ENCODE results near the gene BPHL. TPM values are rescaled to one million over a fixed set of nuclear protein-coding genes. Genes with fewer than 3 reads are reported as not detected.
"Not testable (repeated sequence)": the region's sequence is repeated elsewhere in the genome, so short reads cannot be mapped to it uniquely, and the experiment has no call there.

BPHL gene
- total RNA-seq, 1 donor = 14.8 TPM

- DNase-seq (ENCODE audit: low read depth) = no peak
- no peak for TF ChIP-seq CTCF (IDR thresholded peaks at IDR 0.05; ENCODE audit: insufficient read depth, low read length)
Measured at GRCh38 chr6:3175715-3176402, 57.3 kb downstream of the BPHL start.

GRCh38 chr6:3176562-3177355 lies 58.2 kb downstream of the BPHL start:
- DNase-seq (ENCODE audit: low read depth) = peak; percentile 86
- no peak for TF ChIP-seq CTCF (IDR thresholded peaks at IDR 0.05; ENCODE audit: insufficient read depth, low read length)
- no peak overlapping the region for H3K4me3 ChIP-seq (ENCODE audit: low read depth, low read length)

More at GRCh38 chr6:3175715-3176402, 57.3 kb downstream of the BPHL start:
- no peak overlapping the region for H3K4me3 ChIP-seq (ENCODE audit: low read depth, low read length)

- not testable (repeated sequence) for H3K4me3 ChIP-seq (ENCODE audit: low read depth, low read length); DNase-seq (ENCODE audit: low read depth)
Measured at GRCh38 chr6:3178666-3179065, 60.2 kb downstream of the BPHL start.

GRCh38 chr6:3179945-3180344 lies 61.4 kb downstream of the BPHL start:
- DNase-seq (ENCODE audit: low read depth) = not testable (repeated sequence)
- peak overlapping the region; percentile 55 for H3K4me3 ChIP-seq (ENCODE audit: low read depth, low read length)

- no peak for DNase-seq (ENCODE audit: low read depth)
- H3K4me3 ChIP-seq (ENCODE audit: low read depth, low read length) = no peak overlapping the region
- TF ChIP-seq CTCF (IDR thresholded peaks at IDR 0.05; ENCODE audit: insufficient read depth, low read length) = no peak
Measured at GRCh38 chr6:3181105-3181504, 62.6 kb downstream of the BPHL start.

GRCh38 chr6:3183066-3183465 lies 64.6 kb downstream of the BPHL start:
- no peak overlapping the region for H3K4me3 ChIP-seq (ENCODE audit: low read depth, low read length)
- no peak for DNase-seq (ENCODE audit: low read depth)
- TF ChIP-seq CTCF (IDR thresholded peaks at IDR 0.05; ENCODE audit: insufficient read depth, low read length) = no peak

GRCh38 chr6:3186974-3187382 lies 68.5 kb downstream of the BPHL start:
- no peak overlapping the region for H3K4me3 ChIP-seq (ENCODE audit: low read depth, low read length)
- TF ChIP-seq CTCF (IDR thresholded peaks at IDR 0.05; ENCODE audit: insufficient read depth, low read length) = no peak
- DNase-seq (ENCODE audit: low read depth) = no peak
